ENCODE results near the gene TUBGCP2. TPM values are rescaled to one million over a fixed set of nuclear protein-coding genes. Genes with fewer than 3 reads are reported as not detected.

TUBGCP2 gene
- total RNA-seq, 1 experiment from 2014 or later = 52.4 TPM

GRCh38 chr10:133357285-133358161, 48.9 kb upstream of the TUBGCP2 start, which contains the start of gene FUOM:
Gene FUOM, minus strand, starts transcription at chr10:133358019. Its CDS starts 12 bp downstream, at chr10:133358007.
- Histone ChIP-seq H3K4me2 (ENCODE audit: insufficient read depth, insufficient read length, low read length) (peak within 1 kb of the TSS; percentile 35), H4K5ac (ENCODE audit: insufficient read length, low read depth, low read length) (no peak within 1 kb of the TSS)

More at GRCh38 chr10:133357285-133358161, 48.9 kb upstream of the TUBGCP2 start, which contains the start of gene FUOM:
- Mint-ChIP-seq H3K27me3 (ENCODE audit: low read depth) (peaks cover 24% of the 10 kb centered on the region), H3K4me1 (peaks cover 0 to 2% of the 10 kb centered on the region in 2 experiments; a peak in 1 of 4 replicates), H3K27ac (no peak within 1 kb of the TSS; a peak in 1 of 7 replicates), H3K9me3 (no peaks in the 10 kb centered on the region), H3K36me3 (ENCODE audit: insufficient read depth in 1 of 3, low read depth in 3 of 3) (peaks cover 12 to 15% (median 13%) of the 10 kb centered on the region in 3 experiments; a peak in 6 of 7 replicates), H3K4me3 (peak within 1 kb of the TSS; percentile 75 to 83)
- Histone ChIP-seq H3K27ac (ENCODE audit: insufficient read length, low read depth, low read length) (no peak within 1 kb of the TSS), H3K4ac (ENCODE audit: low read depth, low read length) (no peak within 1 kb of the TSS), H2AK5ac (ENCODE audit: insufficient read length, low read length) (no peak within 1 kb of the TSS), H3K4me1 (ENCODE audit: insufficient read depth, low read length) (no peaks in the 10 kb centered on the region), H2AFZ (ENCODE audit: low read length) (no peak within 1 kb of the TSS), H2BK15ac (ENCODE audit: low read depth, low read length) (no peak within 1 kb of the TSS), H3T11ph (ENCODE audit: low read length) (no peak within 1 kb of the TSS), H4K8ac (replicated peaks; ENCODE audit: insufficient read length, low read depth, low read length) (no peak within 1 kb of the TSS), H3K9ac (ENCODE audit: extremely low read depth, insufficient read length, low read length) (peak within 1 kb of the TSS; percentile 53), H3K27me3 (ENCODE audit: insufficient read depth, low read length) (no peaks in the 10 kb centered on the region; the same call in 1 of the 2 replicates), H2BK20ac (ENCODE audit: low read depth, low read length, poor library complexity, severe bottlenecking) (no peak within 1 kb of the TSS), H3K9me3 (ENCODE audit: control insufficient read depth, low read depth, low read length) (no peaks in the 10 kb centered on the region), H3K23me2 (ENCODE audit: insufficient read length, low read depth, low read length, poor library complexity, severe bottlenecking) (no peaks in the 10 kb centered on the region), H2BK120ac (ENCODE audit: low read depth, low read length, poor library complexity, severe bottlenecking) (no peak within 1 kb of the TSS), H3K18ac (ENCODE audit: insufficient read length, low read depth, low read length) (peak within 1 kb of the TSS; percentile 77), H3K79me2 (ENCODE audit: insufficient read depth, low read length) (no peaks in the 10 kb centered on the region), H4K20me1 (ENCODE audit: control insufficient read depth, insufficient read depth, insufficient read length) (no peaks in the 10 kb centered on the region), H2BK5ac (ENCODE audit: insufficient read length, low read length) (no peak within 1 kb of the TSS), H3K23ac (ENCODE audit: insufficient read length, low read depth, low read length) (no peak within 1 kb of the TSS), H3K79me1 (ENCODE audit: insufficient read depth, low read depth, low read length, poor library complexity, severe bottlenecking) (no peaks in the 10 kb centered on the region), H3K56ac (ENCODE audit: insufficient read length, low read depth, low read length) (no peak within 1 kb of the TSS), H3K14ac (ENCODE audit: insufficient read depth, low read length) (peak within 1 kb of the TSS; percentile 89; the same call in 1 of the 2 replicates), H2BK12ac (ENCODE audit: insufficient read length, low read depth, low read length) (no peak within 1 kb of the TSS), H4K91ac (ENCODE audit: insufficient read length, low read depth, low read length) (no peak within 1 kb of the TSS)
- WGBS (ENCODE audit: extremely low coverage, insufficient read length, low lambda C conversion rate) = no CpG with 5 or more reads among the region's 83 CpGs
- TF ChIP-seq, protein P1, sequence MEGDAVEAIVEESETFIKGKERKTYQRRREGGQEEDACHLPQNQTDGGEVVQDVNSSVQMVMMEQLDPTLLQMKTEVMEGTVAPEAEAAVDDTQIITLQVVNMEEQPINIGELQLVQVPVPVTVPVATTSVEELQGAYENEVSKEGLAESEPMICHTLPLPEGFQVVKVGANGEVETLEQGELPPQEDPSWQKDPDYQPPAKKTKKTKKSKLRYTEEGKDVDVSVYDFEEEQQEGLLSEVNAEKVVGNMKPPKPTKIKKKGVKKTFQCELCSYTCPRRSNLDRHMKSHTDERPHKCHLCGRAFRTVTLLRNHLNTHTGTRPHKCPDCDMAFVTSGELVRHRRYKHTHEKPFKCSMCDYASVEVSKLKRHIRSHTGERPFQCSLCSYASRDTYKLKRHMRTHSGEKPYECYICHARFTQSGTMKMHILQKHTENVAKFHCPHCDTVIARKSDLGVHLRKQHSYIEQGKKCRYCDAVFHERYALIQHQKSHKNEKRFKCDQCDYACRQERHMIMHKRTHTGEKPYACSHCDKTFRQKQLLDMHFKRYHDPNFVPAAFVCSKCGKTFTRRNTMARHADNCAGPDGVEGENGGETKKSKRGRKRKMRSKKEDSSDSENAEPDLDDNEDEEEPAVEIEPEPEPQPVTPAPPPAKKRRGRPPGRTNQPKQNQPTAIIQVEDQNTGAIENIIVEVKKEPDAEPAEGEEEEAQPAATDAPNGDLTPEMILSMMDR (conservative IDR thresholded peaks at IDR 0.05) = no peak
- peak; percentile 93 for DNase-seq

Measured in H9 (cell line).